ENCODE results near the gene JAG1.

Gene JAG1

GRCh38 chr20:10680571-10680970 lies 6.8 kb upstream of the JAG1 start:
- TF ChIP-seq NFIC (IDR thresholded peaks at IDR 0.05) (no peak), YY1 (IDR thresholded peaks at IDR 0.05; ENCODE audit: low read depth) (no peak), TCF12 (IDR thresholded peaks at IDR 0.05; ENCODE audit: low read depth) (no peak), TEAD4 (IDR thresholded peaks at IDR 0.05) (no peak)

- TF ChIP-seq NFIC (IDR thresholded peaks at IDR 0.05) (peak; percentile 24; the same call in 1 of the 2 replicates), ZBTB7A (IDR thresholded peaks at IDR 0.05; ENCODE audit: low read depth) (no peak), TEAD4 (IDR thresholded peaks at IDR 0.05) (no peak)
These were observed 5.5 kb upstream of the JAG1 start for GRCh38 chr20:10679269-10679668.

- TF ChIP-seq EGR1 (IDR thresholded peaks at IDR 0.05) (no peak), ZBTB7A (IDR thresholded peaks at IDR 0.05; ENCODE audit: low read depth) (no peak)
These were observed 2.7 kb upstream of the JAG1 start for GRCh38 chr20:10676518-10676917.

- TF ChIP-seq RAD21 (IDR thresholded peaks at IDR 0.05; ENCODE audit: low read depth) (no peak), EGR1 (IDR thresholded peaks at IDR 0.05) (no peak), TEAD4 (IDR thresholded peaks at IDR 0.05) (no peak), YY1 (IDR thresholded peaks at IDR 0.05; ENCODE audit: low read depth) (no peak), MAX (IDR thresholded peaks at IDR 0.05) (no peak), REST (IDR thresholded peaks at IDR 0.05; ENCODE audit: low read depth) (no peak), TCF12 (IDR thresholded peaks at IDR 0.05; ENCODE audit: low read depth) (no peak), ZBTB7A (IDR thresholded peaks at IDR 0.05; ENCODE audit: low read depth) (no peak), USF1 (IDR thresholded peaks at IDR 0.05) (no peak), NFIC (IDR thresholded peaks at IDR 0.05) (no peak), FOXM1 (IDR thresholded peaks at IDR 0.05; ENCODE audit: borderline replicate concordance, low read depth) (no peak), CEBPB (IDR thresholded peaks at IDR 0.05) (no peak), CREB1 (IDR thresholded peaks at IDR 0.05; ENCODE audit: low read depth) (no peak), EP300 (IDR thresholded peaks at IDR 0.05; ENCODE audit: borderline replicate concordance) (no peak), TAF1 (IDR thresholded peaks at IDR 0.05; ENCODE audit: low read depth) (no peak)
These were observed 1.6 kb upstream of the JAG1 start for GRCh38 chr20:10675450-10675848.

- peak; percentile 58; the same call in 1 of the 2 replicates for TF ChIP-seq RAD21 (IDR thresholded peaks at IDR 0.05; ENCODE audit: low read depth)
- no peak for TF ChIP-seq REST (IDR thresholded peaks at IDR 0.05; ENCODE audit: low read depth)
- TF ChIP-seq ZBTB7A (IDR thresholded peaks at IDR 0.05; ENCODE audit: low read depth) = peak; percentile 76; the same call in 1 of the 2 replicates
- no peak for TF ChIP-seq YY1 (IDR thresholded peaks at IDR 0.05; ENCODE audit: low read depth)
- no peak for TF ChIP-seq EGR1 (IDR thresholded peaks at IDR 0.05)
These were observed 1.1 kb upstream of the JAG1 start for GRCh38 chr20:10674684-10675449.

GRCh38 chr20:10673176-10673841 lies 490 bp downstream of the JAG1 start:
- no peak for TF ChIP-seq MAX (IDR thresholded peaks at IDR 0.05)
- TF ChIP-seq TCF12 (IDR thresholded peaks at IDR 0.05; ENCODE audit: low read depth) = 0 out of 2 replicates have a peak, but pooled peaks have one; percentile 0

GRCh38 chr20:10672624-10673127 lies 1.1 kb downstream of the JAG1 start:
- TF ChIP-seq CREB1 (IDR thresholded peaks at IDR 0.05; ENCODE audit: low read depth) = no peak
- TF ChIP-seq MAX (IDR thresholded peaks at IDR 0.05) = peak; percentile 47; the same call in 1 of the 2 replicates

Data from Ishikawa (cell line).